ENCODE data around the gene RRM2.

DNA sequence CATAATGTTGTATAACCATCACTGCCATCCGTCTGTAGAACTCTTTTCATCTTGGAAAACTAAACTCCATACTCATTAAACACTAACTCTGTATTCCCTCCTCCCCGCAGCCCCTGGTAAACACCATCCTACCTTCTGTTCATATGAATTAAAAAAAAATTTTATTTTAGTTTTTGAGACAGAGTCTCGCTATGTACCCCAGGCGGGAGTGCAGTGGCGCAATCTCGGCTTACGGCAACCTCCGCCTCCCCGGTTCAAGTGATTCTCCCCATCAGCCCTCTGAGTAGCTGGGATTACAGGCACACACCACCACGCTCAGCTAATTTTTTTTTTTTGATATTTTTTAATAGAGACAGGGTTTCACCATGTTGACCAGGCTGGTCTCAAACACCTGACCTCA lies 52.9 kb downstream of the RRM2 start:
- TF ChIP-seq GATA2 (IDR thresholded peaks at IDR 0.05; ENCODE audit: low read depth, low read length) (no peak), GATA3 (IDR thresholded peaks at IDR 0.05; ENCODE audit: low read depth, low read length) (no peak)
